GM21528 (cell line): Measurements from ENCODE around the gene CYP24A1.

Source experiments
- ATAC-seq: cut with Tn5 transposase; IDR thresholded peaks from one replicate; pipeline ENCODE4 v1.9.1; 2021; ENCODE audit warnings: mild to moderate bottlenecking, moderate library complexity; ENCODE audit not compliant: unreplicated experiment, low FRiP score

The CYP24A1 gene

GRCh38 chr20:54177378-54177777 lies 3.6 kb upstream of the CYP24A1 start:
- ATAC-seq = no peak

GRCh38 chr20:54176610-54177009 lies 2.8 kb upstream of the CYP24A1 start:
- ATAC-seq = no peak

GRCh38 chr20:54174457-54175175 lies 830 bp upstream of the CYP24A1 start:
- ATAC-seq = no peak

GRCh38 chr20:54172856-54173652 lies 732 bp downstream of the CYP24A1 start:
- no peak for ATAC-seq

- no peak for ATAC-seq
Measured at GRCh38 chr20:54172532-54172855, 1.3 kb downstream of the CYP24A1 start.

GRCh38 chr20:54170963-54171362 lies 2.8 kb downstream of the CYP24A1 start:
- ATAC-seq = no peak

GRCh38 chr20:54170026-54170471 lies 3.7 kb downstream of the CYP24A1 start:
- ATAC-seq = no peak

GRCh38 chr20:54168961-54169862 lies 4.6 kb downstream of the CYP24A1 start:
- ATAC-seq = no peak

- no peak for ATAC-seq
Measured at GRCh38 chr20:54167909-54168872, 5.6 kb downstream of the CYP24A1 start.

GRCh38 chr20:54166987-54167662 lies 6.7 kb downstream of the CYP24A1 start:
- ATAC-seq = no peak

- no peak for ATAC-seq
Measured at GRCh38 chr20:54165803-54166202, 8.0 kb downstream of the CYP24A1 start.

- no peak for ATAC-seq
Measured at GRCh38 chr20:54165014-54165413, 8.8 kb downstream of the CYP24A1 start.

GRCh38 chr20:54163402-54163801 lies 10.4 kb downstream of the CYP24A1 start:
- no peak for ATAC-seq

- no peak for ATAC-seq
Measured at GRCh38 chr20:54162378-54163009, 11.3 kb downstream of the CYP24A1 start.

GRCh38 chr20:54161821-54162149 lies 12.0 kb downstream of the CYP24A1 start:
- no peak for ATAC-seq

GRCh38 chr20:54161008-54161820 lies 12.6 kb downstream of the CYP24A1 start:
- no peak for ATAC-seq

GRCh38 chr20:54160065-54161007 lies 13.4 kb downstream of the CYP24A1 start:
- ATAC-seq = no peak
